DMS153 treated with DMSO at 0.1 percent for 48 hours (cell line): Measurements from ENCODE around the gene CIART.

ENCODE experiments used
- DNase-seq: peaks from one replicate; lab custom pipeline; 2025; ENCODE audit not compliant: unreplicated experiment; lab: John Stamatoyannopoulos, UW

The CIART gene

GRCh38 chr1:150259758-150260669 is 22.3 kb upstream of the CIART start:
- peak; percentile 92 for DNase-seq

DNA sequence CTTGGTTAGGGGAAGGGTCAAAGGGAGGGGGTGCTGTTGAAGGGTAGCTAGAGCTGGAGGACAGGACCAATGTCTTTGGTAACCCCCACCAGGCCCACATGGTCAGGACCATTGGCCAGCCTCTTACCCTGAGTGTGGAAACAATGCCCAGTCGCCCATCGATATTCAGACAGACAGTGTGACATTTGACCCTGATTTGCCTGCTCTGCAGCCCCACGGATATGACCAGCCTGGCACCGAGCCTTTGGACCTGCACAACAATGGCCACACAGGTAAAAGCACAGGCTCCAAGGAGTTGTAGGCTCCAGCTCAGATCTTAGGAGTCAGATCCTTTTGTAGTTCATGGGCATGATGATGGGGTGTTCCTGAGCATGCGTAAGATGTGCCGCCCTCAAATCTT is 21.0 kb upstream of the CIART start:
- DNase-seq, result no peak

- DNase-seq, result no peak
Observed at GRCh38 chr1:150262388-150263320, 19.7 kb upstream of the CIART start.

DNA sequence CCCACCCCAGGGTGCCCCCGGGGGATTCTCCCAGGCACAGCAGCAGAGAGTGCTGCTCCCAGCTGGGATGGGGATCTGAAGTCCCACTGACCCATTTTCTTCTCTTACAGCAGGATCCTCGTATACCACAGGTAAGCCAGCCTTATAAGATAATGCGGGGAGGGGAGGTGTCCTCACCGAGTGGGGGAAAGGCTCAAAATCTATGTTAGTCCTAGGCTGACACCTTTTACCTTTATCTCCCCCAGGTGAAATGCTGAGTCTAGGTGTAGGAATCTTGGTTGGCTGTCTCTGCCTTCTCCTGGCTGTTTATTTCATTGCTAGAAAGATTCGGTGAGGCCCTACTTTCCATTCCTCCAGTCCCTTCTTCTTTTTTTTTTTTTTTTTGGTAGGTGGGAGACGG is 18.8 kb upstream of the CIART start:
- no peak for DNase-seq

DNA sequence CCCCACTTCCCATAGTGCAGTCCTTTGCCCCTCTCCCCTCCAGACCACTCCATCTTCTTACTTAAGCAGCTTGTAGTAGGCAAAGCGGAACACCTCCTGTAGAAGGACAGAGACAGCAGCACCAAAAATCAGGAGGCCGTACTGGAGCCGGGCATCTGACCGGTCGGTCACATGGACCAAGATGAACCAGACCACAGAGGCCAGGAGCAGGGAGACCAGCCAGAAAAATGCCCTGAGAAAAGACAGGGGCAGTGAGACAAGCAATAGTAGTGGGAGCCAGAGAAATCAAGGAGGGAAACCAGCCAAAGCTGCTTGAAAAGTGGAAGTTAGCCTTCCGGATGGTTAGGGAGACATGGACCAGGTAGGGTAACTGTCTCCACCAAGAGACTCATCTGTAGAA is 14.5 kb upstream of the CIART start:
- no peak for DNase-seq

DNA sequence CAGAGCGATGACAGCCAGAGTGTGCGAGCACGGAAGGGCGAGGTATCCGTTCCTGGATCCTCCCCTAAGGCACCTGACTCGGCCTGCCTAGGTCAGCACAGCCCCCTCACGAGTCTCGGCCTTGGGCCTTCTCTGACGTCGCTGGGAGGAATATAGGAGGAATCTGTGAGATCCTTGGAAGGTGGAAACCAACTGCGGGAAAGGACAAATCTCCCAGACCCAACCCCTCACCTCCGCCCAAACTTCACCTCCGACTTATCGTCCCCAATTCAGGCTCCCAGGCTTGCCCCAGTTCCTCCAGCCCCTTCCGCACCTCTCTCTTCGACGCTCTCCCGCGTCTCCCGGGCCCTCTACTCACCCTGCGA is 14.0 kb upstream of the CIART start:
- no peak for DNase-seq

DNA sequence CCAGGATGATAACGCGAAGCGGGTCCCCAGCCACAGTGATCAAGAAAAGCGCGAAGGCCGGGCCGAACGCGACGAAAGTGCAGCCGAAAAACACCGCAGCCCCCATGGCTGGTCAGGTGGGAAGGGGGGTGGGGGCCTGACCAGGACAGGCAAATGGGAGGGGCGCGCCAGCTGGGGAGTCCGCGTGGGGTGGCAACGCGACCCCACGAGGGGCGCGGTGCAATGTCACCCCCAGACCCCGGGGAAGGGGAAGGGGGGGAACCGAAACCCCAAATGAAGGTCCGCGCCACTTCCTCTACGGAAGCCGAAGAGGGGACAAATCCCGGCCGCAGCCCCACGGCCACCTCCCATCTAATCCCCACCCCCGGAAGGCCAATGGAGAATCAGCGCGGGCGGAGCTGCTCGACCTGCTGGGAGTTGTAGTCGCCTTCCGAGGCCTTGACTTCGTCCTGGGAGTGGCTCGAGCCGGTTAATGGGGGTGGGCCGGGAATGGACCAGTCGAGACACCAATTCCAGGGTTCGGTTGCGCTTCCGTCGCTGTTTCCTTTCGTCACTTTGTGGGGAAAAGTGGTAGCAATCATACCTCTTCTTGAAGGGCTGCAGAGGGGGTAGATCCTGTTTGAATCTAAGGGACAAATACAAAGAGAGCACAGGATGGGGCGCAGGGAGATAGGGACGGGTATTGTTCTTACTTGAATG is 13.5 kb upstream of the CIART start, which contains the start of gene APH1A:
APH1A (minus strand) TSS at position 312 of the 699 bp plus-strand sequence; CDS start at position 106, 206 bp downstream.
- DNase-seq, result peak; percentile 97

DNA sequence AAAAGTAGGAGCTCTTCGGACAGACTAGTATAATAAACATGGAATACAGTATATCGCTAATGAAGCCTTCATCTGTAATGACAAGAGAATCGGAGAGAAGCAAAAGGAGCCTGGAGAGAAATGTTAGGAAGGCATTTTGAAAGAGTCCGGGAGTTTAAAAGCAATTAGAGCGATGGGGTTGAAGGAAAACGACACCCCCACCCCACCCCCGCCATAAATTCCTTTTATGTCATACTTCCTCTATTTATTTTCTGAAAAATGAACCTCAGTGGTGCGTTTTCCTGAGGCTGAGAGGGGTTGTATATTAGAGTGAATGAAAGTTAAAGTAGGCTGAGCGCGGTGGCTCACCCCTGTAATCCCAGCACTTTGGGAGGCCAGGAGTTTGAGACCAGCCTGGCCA is 12.9 kb upstream of the CIART start:
- DNase-seq, result no peak

DNA sequence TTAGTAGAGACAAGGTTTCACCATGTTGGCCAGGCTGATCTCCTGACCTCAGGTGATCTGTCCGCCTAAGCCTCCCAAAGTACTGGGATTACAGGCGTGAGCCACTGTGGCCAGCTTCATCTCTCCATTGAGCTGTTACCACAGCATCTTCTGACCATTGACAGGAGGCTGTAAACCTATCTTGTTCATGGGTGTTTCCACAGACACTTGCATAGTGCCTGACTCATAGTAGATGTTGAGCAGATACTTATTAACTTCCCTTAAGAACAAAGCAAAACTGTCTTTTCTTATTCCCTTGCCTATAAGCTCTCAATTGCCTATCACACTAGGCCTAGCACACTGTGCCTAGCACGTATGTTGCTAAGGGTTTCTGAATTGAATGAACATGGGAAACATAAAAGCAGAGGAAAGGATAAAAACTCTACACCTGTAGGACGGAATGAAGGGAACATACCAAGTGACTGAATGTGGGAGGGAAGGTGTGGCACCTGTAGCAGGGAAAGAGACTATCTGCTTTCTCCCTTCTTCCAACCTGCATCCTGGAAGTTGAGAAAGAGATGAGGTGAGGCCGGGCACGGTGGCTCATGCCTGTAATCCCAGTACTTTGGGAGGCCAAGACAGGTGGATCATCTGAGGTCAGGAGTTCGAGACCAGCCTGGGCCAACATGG is 10.9 kb upstream of the CIART start:
- no peak for DNase-seq

DNA sequence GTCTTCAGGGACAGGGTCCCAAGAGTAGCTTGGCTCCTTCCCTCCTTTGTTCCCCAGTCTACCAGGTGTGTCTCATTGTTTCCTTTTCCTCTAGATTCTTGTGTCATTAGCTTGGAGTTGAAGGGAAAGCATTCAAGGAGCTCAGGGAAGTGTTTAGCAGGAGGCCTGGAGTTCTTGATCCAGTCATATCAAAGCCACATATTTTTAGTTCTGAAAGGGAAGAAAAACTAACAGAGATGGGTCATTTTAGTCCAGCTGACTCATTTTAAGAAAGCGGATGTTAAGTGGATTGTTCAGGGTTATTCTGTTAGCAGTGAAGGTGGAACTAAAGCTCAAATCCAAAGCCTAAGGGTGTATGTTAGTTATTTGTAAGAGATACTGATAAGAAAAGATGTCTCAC is 9.0 kb upstream of the CIART start:
- no peak for DNase-seq

- DNase-seq, result no peak
Observed at GRCh38 chr1:150280138-150280707, 2.1 kb upstream of the CIART start.

DNA sequence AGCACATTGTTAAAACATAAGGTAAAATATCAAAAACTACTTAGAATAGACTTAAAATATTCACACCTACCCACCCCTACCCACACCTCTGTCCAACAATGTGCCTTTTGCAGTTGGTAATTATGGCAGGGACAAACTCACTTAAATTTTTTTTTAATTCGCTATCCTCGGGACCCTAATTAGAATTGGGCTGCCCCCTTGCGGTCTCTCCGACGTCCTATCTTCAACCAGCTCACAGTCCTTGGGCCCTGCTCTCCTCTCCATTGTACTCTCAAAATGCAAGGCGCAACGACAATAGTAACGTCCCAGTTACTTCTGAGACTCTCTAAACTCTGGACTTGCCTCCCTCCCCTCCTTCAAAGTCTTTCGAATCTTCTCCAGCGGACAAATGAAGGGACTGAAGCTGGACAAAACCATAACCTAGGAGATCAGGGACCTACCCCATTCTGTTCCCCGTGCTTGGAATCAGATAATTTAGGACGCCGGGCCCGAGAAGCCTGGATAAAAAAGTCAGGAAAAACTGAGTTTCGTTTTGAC is 1.1 kb upstream of the CIART start:
- peak; percentile 83 for DNase-seq

DNA sequence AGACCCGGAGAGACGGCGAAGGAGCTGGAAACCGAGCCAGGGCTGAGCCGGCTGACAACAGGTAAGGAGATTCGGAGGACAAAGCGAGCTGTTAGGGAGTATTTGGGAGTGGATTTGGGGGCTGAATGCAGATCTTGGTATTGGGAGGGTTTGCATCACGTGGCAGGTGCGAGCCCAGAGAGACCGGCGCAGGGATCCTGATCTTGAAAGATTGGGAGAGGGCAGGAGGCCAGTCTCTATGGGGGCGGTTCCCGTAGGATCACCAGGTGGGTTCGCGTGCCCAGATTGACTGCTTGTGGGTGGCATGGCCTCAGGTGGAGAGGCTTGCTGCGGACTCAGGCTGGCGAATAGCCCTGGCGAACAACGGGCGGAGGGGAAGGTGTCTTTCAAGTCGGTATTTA is 204 bp downstream of the CIART start:
- DNase-seq, result no peak

GRCh38 chr1:150283260-150283659 is 906 bp downstream of the CIART start:
- no peak for DNase-seq

- no peak for DNase-seq
Observed at GRCh38 chr1:150288382-150288781, 6.0 kb downstream of the CIART start.

DNA sequence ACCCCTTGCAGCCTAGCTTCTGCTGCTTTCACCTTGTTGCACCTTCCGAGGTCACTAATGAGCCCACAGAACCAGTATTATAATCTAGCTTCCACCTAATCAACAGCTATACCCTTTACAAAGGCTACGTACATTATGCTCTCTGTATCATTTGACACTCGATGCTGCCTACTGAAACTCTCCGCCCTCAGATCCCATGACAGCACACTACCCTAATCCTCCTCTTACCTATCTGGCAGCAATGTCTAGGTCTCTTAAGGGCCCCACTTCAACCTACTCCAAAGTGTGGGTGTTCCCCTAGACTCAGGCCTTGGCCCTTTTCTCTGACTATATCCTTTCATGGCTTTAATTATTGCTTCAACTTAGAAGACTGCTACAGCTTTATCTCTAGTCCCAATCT is 6.5 kb downstream of the CIART start:
- no peak for DNase-seq

DNA sequence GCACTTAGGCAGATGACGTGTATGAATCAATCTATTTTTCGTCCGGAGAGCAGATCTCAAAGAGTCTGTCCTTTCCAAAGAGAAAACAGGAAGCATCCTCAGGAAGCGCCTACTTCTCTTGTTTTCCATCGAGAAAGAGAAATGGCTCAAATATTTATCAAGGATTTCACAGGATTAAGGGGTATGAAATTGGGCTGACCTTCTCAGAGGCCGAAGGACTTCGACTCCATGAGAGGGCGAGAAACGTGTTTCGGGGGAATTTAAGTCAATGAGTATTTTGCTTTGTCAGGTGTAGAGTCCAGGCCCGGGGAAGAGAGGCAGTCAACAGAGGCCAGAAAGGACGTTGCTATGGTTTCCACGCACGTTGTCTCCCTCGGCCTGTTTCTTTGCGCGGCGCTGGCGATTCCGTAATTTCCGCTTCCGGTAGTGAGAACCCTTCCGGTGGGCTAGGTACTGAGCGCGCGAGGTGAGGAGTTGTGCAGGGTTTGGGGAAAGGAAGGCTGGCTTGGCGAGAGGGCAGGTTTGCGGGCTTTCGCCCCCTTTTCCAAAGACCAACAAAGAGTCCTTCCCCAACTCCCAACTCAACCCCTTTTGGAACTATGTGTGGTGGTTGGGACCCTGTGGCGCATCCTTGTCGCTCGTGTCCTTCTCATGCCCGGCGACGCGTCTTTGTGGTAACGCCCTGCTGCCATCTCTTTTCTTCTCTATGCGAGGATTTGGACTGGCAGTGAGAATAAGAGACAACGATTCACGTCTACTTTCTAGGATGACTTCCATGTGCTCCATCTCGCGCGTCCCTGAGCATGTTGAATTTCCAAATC is 11.3 kb downstream of the CIART start, which contains the start of gene MRPS21:
MRPS21 (plus strand) TSS at position 429 of the 821 bp plus-strand sequence. CDS start 506 bp downstream, outside the sequence.
- peak; percentile 96 for DNase-seq

DNA sequence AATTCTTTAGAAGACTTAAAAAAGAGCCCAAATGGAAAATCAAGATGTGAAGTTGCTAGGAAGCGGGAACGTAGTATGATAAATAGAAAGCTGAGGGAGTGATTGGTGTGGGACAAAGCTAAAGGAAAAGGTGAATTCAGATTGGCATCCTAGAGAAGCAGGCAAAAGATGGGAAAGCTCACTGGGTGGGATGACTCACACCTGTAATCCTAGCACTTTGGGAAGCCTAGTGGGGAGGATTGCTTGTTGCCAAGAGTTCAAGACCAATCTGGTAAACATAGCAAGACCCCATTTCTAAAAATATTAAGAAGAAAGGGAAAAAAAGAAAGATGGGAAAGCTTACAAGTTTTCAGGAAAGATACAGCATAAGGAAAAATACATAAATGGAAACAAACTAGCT is 13.1 kb downstream of the CIART start:
- no peak for DNase-seq

DNA sequence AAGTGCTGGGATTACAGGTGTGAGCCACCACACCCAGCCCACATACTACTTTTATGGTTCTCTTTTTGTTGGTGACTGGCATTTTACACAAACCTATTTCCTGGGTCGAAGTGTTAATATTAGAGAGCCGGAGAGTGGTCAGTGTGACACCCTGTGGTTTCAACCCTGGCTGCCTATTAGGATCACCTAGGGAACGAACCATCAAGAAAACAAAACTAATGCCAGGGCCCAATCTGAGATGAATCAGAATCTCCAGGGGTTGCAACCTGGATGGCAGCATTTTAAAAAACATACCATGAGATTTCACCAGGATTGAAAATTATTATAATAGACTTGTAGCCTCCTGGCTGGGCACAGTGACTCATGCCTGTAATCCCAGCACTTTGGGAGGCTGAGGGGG is 17.4 kb downstream of the CIART start:
- DNase-seq, result no peak
